GM12864 (cell line): ENCODE measurements around the gene DLGAP1.

Source experiments
- DNase-seq: peaks from one replicate; pipeline ENCODE4 v3.0.0-alpha.2; 2011; ENCODE audit warnings: low read depth
- H3K4me3 ChIP-seq: 2 replicates; pipeline ENCODE4 v1.5.1; 2011; ENCODE audit warnings: mild to moderate bottlenecking, low read depth, low read length, control low read depth
- TF ChIP-seq, protein P1 (sequence below): IDR thresholded peaks from 2 replicates; pipeline ENCODE4 v1.5.1; 2011; ENCODE audit warnings: low read depth, mild to moderate bottlenecking, moderate library complexity, low read length, control low read depth, inconsistent platforms; ENCODE audit errors: missing control alignments

Gene DLGAP1

GRCh38 chr18:4237664-4238041 lies 217.5 kb downstream of the DLGAP1 start:
- TF ChIP-seq, protein P1, sequence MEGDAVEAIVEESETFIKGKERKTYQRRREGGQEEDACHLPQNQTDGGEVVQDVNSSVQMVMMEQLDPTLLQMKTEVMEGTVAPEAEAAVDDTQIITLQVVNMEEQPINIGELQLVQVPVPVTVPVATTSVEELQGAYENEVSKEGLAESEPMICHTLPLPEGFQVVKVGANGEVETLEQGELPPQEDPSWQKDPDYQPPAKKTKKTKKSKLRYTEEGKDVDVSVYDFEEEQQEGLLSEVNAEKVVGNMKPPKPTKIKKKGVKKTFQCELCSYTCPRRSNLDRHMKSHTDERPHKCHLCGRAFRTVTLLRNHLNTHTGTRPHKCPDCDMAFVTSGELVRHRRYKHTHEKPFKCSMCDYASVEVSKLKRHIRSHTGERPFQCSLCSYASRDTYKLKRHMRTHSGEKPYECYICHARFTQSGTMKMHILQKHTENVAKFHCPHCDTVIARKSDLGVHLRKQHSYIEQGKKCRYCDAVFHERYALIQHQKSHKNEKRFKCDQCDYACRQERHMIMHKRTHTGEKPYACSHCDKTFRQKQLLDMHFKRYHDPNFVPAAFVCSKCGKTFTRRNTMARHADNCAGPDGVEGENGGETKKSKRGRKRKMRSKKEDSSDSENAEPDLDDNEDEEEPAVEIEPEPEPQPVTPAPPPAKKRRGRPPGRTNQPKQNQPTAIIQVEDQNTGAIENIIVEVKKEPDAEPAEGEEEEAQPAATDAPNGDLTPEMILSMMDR: no peak
- H3K4me3 ChIP-seq: no peak overlapping the region
- no peak for DNase-seq

DNA sequence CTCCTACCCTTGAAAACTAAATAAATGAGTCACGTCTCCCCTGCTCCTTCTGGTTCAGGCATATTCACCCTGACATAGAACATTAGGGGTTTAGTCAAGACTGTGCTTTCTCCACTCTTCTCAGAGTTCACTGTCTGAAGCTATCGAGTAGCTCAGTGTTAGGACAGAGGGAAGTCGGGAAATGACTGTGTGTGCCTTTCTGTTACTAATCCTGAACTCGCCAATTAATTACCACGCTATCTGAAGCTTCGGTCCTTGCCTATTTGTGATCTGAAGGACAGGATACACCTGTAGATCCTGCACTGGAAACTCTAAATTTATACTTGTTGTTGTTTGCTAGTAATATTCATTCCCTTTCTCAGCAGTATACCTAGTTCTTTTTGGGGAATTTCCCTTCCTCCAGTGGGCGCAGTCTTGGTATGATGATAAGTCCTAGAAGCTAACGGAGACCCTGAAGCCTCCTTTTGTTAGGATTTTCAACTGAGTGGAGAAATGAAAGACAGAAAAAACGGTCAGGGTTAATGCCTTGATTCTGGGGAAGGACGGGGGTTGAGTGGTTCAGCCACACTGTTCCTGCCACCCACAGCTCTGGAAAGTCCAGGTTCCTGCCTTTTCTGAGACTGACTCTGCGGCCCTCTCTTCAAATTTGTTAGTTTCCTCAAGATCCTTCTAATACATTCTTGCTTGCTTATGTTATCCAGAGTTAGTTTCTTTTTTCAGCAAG lies 218.0 kb downstream of the DLGAP1 start:
- no peak overlapping the region for H3K4me3 ChIP-seq
- TF ChIP-seq, protein P1: no peak
- no peak for DNase-seq

DNA sequence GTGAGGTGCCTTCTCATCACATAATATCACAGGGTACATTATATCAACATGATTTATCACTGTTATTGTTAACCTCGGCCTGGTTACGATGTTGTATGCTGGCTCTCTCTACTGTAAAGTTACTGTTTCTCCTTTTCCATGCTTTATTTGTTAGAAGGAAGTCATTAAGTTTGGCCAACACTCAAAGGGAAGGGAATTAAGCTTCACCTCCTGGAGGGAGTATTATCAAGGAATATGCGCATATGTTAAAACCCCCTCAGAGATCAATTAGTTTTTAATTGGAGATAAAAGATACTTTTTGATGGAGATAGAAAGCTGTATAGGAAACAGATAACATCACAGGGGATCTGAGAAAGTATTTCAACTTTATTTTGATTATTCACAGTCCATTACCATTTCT lies 221.6 kb downstream of the DLGAP1 start:
- H3K4me3 ChIP-seq: no peak overlapping the region
- DNase-seq: no peak
- TF ChIP-seq, protein P1: no peak

- TF ChIP-seq, protein P1: no peak
- no peak for DNase-seq
These were observed 222.5 kb downstream of the DLGAP1 start for GRCh38 chr18:4232656-4233055.

GRCh38 chr18:4231260-4231659 lies 223.8 kb downstream of the DLGAP1 start:
- TF ChIP-seq, protein P1: no peak
- no peak for DNase-seq
- H3K4me3 ChIP-seq: no peak overlapping the region

More at GRCh38 chr18:4232656-4233055, 222.5 kb downstream of the DLGAP1 start:
- no peak overlapping the region for H3K4me3 ChIP-seq

GRCh38 chr18:4230450-4231168 lies 224.5 kb downstream of the DLGAP1 start:
- no peak overlapping the region for H3K4me3 ChIP-seq
- TF ChIP-seq, protein P1: no peak
- no peak for DNase-seq
